ENCODE data around the gene CCDC73.

GRCh38 chr11:32752001-32752400 lies 42.5 kb downstream of the CCDC73 start:
- TF ChIP-seq CTCF (IDR thresholded peaks at IDR 0.05), result no peak
- no peak for TF ChIP-seq EP300 (IDR thresholded peaks at IDR 0.05; ENCODE audit: borderline replicate concordance in 1 of 2, low read depth in 1 of 2, low read length in 1 of 2)
- TF ChIP-seq SMC3 (IDR thresholded peaks at IDR 0.05; ENCODE audit: low read depth, low read length), result no peak
- TF ChIP-seq SIN3A (IDR thresholded peaks at IDR 0.05; ENCODE audit: borderline replicate concordance, low read depth, low read length), result no peak
- TF ChIP-seq JUND (IDR thresholded peaks at IDR 0.05), result no peak
- no peak for TF ChIP-seq REST (IDR thresholded peaks at IDR 0.05; ENCODE audit: low read depth, low read length)

Measured in SK-N-SH (cell line).